SIG-M5 (cell line): Measurements from ENCODE around the gene SCN2B.

ENCODE experiments used
- DNase-seq: peaks from one replicate; lab custom pipeline; 2025; lab: John Stamatoyannopoulos, UW

The SCN2B gene, protein sequence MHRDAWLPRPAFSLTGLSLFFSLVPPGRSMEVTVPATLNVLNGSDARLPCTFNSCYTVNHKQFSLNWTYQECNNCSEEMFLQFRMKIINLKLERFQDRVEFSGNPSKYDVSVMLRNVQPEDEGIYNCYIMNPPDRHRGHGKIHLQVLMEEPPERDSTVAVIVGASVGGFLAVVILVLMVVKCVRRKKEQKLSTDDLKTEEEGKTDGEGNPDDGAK

GRCh38 chr11:118175993-118176777 is at the start of gene SCN2B:
Gene SCN2B (minus strand): TSS chr11:118176639. CDS start chr11:118176431, 208 bp downstream.
- no peak for DNase-seq

DNA sequence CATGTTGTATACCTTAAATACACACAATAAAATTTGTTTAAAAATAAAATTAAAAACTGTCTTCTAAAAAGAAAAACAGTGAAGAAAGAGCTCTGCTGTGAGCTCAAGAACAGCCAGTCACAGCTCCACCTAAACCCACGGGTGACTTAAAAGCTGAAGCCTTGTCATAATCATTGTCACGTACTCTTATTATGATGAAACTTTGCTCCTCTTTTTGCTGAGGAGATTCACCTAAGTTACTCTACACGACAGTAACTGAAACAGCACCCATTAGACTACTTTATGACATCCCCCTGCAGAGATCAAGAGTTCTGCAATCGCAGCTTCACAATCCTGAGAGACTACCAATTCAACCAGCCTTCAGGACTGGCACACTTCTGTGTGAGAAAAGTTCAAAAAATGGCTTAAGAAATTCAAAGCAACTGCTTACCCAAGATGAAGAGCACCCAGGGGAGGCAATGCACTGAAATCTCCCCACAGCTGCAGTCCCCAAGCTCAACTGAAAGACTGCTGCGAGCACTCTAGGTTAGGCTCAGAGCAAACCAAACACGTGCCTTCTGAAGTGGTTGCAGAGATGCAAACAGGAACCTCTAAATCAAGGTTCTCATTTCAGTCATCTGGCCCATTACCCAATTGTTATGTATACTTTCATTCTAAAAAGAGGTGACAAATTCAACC is 48.2 kb upstream of the SCN2B start, which contains the start of gene JAML:
Gene JAML, minus strand, starts transcription at position 501 of the 678 bp plus-strand sequence. CDS start 10,145 bp downstream, outside the sequence.
- no peak for DNase-seq

DNA sequence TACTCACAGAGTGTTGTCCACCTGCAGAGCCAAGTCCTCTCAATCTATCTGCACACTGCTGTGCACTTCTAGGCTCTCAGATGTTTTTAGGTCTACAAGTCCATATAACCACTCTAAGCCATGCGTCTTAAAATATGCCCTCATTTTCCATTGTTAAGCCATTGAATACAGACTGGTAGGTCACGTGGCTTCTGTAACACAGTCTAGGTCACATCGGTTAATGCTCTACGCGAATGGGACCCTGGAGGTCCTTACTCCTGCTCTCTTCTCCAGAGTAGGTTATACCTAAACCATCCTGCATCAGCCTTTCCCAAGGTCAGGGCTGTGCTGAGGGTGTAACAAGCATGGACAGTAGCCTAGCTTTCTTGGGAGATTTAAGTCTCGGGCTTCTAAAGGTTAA is 47.6 kb upstream of the SCN2B start:
- DNase-seq = no peak

DNA sequence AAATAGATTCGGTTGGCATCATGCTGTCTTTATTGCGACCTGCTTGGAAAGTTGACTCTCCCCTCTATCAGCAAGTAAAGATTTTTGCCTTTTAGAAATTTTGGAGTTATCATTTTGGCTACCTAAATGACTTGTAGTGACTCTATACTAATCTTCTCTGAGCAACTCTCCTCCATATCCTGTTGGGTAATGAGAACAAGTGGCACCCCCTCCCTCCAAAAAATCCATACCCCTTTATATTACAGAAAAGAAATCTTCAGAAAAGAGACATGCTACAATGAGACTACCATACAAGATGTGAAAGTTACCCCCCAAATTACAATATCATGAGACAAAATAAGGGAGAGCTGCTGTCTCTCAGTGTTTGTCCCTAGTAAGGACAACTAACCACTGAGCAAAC is 47.1 kb upstream of the SCN2B start:
- no peak for DNase-seq

GRCh38 chr11:118222437-118222836 is 46.0 kb upstream of the SCN2B start:
- no peak for DNase-seq

GRCh38 chr11:118221419-118221818 is 45.0 kb upstream of the SCN2B start:
- DNase-seq = no peak

GRCh38 chr11:118219732-118220131 is 43.3 kb upstream of the SCN2B start:
- no peak for DNase-seq

DNA sequence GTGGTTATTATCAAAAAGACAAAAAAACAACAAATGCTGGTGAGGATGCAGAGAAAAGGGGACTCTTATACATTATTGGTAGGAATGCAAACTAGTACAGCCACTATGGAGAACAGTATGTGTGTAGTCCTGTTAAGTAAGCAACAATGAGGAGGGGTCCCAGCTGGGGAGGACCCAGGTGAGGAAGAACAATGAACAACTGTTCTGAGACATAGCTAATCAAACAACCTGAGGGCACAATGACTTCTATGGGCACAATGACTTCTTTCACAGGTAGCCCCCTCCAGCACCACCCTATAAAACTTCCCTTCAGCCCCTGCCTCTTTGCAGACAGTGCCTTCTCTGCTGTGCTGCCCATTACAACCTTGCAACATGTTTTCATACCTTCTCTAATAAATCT is 42.8 kb upstream of the SCN2B start:
- no peak for DNase-seq

- no peak for DNase-seq
Measured at GRCh38 chr11:118217575-118217974, 41.1 kb upstream of the SCN2B start.

DNA sequence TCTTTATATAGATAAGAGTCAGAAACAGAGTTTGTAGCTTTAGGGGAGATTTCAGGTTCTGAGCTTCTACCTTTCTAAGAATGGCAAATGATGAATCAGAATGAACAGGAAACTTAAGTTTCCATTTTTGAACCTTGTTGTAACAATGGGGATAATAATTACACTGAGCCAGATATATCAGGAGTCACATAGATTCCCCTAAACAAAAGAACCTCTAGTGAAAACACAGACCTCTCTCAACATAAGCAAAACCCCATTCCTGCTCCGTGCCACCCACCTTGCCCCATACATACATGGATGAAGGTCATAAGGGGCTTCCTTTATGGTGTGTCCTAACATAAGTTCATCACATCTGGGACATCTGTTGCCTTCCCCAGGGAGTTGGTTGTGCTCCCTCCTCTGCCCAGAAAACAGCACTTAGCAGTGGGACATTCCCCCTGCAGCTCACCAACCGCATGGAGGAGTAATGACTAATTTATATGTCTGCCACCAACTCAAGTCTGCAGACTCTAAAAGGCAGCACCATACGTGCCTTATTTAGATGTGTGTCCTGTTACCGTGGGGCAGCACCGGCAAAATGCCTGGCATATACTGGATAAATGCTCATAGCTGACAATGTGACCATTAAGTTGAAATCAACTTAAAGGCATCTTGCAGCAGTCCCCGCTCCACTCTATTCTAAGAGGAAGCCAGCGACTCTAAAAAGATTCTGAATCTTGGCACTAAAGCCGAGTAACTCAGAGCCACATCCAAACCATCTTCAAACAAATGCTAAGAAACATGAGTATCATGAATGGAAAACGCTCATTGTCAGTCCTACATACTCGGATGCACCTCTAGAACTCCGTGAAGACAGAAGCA is 40.4 kb upstream of the SCN2B start:
- no peak for DNase-seq

GRCh38 chr11:118215765-118216164 is 39.3 kb upstream of the SCN2B start:
- no peak for DNase-seq

GRCh38 chr11:118215262-118215661 is 38.8 kb upstream of the SCN2B start:
- DNase-seq = no peak

GRCh38 chr11:118214210-118214914 is 37.9 kb upstream of the SCN2B start:
- DNase-seq = peak; percentile 83

- DNase-seq = no peak
Measured at GRCh38 chr11:118213781-118214180, 37.3 kb upstream of the SCN2B start.

DNA sequence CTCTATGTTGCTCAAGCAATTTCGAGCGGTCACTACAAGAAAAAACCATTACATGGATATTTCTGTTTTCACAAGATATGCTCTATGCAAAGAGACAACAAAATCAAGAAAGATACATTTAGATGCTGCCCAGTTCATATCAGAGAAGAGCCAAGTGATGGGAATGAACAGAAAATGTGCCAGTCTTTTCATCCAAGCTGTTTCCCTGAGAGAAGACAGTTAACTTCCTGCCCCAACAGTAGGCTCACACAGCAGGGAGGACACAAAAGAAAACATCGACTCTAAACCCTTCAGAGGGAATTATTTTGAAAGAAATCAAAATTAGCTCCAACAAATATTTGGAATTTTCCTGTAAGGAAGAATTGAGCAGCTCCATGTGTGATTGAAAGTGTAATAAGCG is 36.8 kb upstream of the SCN2B start:
- DNase-seq = no peak

- no peak for DNase-seq
Measured at GRCh38 chr11:118212781-118213191, 36.3 kb upstream of the SCN2B start.

GRCh38 chr11:118212131-118212725 is 35.8 kb upstream of the SCN2B start:
- DNase-seq = no peak

GRCh38 chr11:118211006-118211405 is 34.6 kb upstream of the SCN2B start:
- DNase-seq = no peak

DNA sequence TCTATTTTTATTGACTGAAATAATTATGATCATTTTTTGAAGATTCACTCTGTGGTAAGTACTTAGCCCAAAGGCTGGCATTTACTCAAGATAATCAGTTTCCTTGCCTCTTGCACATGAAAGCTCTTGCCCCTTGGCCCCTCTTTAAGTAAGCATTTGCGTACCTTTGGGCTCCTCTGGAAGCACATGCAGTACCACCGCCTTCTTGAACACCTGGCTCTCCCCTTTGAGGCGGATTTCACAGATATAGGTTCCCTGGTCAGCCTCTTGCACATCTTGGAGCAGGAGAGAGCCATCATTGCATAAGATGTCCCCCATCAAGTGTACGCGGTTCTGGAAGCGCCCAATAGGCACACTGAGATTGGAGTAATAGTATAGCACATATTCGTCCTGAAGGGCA is 33.9 kb upstream of the SCN2B start:
- no peak for DNase-seq

DNA sequence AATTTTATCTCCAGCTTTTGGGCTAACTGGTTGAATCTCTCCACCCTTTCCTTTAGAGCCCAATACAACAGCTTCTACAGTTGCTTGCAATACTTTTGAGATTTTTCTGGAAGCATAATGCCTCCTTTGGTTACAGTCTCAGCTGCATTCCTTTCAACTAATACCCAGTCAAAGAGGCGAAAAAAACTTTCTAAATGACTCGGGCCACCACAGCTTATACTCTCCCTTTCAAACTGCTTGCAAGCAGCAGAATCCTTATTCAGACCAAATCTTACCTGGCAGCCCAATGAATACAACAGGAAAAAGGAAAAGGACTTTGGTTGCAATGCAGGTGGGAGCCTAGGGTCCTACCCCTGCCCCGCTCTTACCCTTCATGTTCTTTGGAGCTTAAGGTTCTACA is 32.6 kb upstream of the SCN2B start:
- DNase-seq = no peak

- DNase-seq = no peak
Measured at GRCh38 chr11:118207079-118207478, 30.6 kb upstream of the SCN2B start.
